HL-60 (cell line): ENCODE data around the gene ARHGEF16.

ENCODE experiments used
- DNase-seq, 2 experiments: peaks; one replicate each; pipeline ENCODE4 v3.0.0-alpha.2; 2010 to 2020; ENCODE audit warnings: low read depth in 1 of 2, low spot score in 1 of 2
- H3K27ac ChIP-seq: fragments of 250-450 bp; sonication (Bioruptor Pico); replicated peaks from 2 replicates; pipeline ENCODE4 v1.5.1; 2020; ENCODE audit warnings: mild to moderate bottlenecking, moderate library complexity
- H3K27me3 ChIP-seq: fragments of 250-450 bp; sonication (Bioruptor Pico); 2 replicates; pipeline ENCODE4 v1.5.1; 2021; ENCODE audit warnings: mild to moderate bottlenecking, moderate library complexity; ENCODE audit not compliant: insufficient read depth, poor library complexity, severe bottlenecking
- H3K4me3 ChIP-seq: replicated peaks from 2 replicates; pipeline ENCODE4 v1.5.1; 2011; ENCODE audit warnings: mild to moderate bottlenecking, control low read depth, low read length; ENCODE audit not compliant: insufficient read depth
- GABPA ChIP-seq: IDR thresholded peaks from 2 replicates; pipeline ENCODE4 v1.6.1; 2012; ENCODE audit warnings: low read depth
- POLR2AphosphoS5 ChIP-seq: IDR thresholded peaks from 2 replicates; pipeline ENCODE4 v1.6.1; 2012; ENCODE audit warnings: low read depth
- SPI1 ChIP-seq: IDR thresholded peaks from 2 replicates; pipeline ENCODE4 v1.6.1; 2012; ENCODE audit warnings: low read depth, mild to moderate bottlenecking, borderline replicate concordance
- TF ChIP-seq, protein P1 (sequence below): IDR thresholded peaks from 2 replicates; pipeline ENCODE4 v1.6.1; 2012; ENCODE audit warnings: low read depth; ENCODE audit not compliant: insufficient replicate concordance
- TF ChIP-seq, protein P2 (sequence below): IDR thresholded peaks from one replicate; pipeline ENCODE4 v1.5.1; 2011; ENCODE audit warnings: low read length, control low read depth, inconsistent platforms; ENCODE audit not compliant: insufficient read depth

ARHGEF16 gene

DNA sequence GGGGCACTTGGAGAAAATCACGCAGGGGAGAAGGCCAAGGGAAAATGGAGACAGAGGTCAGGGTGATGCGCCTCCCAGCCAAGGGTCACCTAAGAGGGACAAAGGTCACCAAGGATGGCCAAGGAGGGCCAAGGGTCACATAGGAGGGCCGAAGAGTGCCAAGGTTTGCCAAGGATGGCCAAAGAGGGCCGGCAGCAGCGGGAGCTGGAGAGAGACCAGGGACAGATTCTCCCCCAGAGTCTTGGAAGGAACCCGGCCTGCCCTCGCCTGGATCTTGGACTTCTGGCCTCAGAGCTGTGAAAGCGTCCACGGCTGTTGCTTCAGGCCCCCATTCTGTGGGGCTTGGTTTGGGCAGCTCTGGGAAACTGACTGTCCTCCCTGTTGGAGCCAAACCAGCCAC lies 25.6 kb upstream of the ARHGEF16 start:
- no peaks in the 10 kb centered on the region for H3K27me3 ChIP-seq
- no peak overlapping the region for H3K27ac ChIP-seq
- DNase-seq = no peak
- H3K4me3 ChIP-seq = no peak overlapping the region
- TF ChIP-seq GABPA (no peak), POLR2AphosphoS5 (no peak), SPI1 (no peak)
- TF ChIP-seq, protein P1, sequence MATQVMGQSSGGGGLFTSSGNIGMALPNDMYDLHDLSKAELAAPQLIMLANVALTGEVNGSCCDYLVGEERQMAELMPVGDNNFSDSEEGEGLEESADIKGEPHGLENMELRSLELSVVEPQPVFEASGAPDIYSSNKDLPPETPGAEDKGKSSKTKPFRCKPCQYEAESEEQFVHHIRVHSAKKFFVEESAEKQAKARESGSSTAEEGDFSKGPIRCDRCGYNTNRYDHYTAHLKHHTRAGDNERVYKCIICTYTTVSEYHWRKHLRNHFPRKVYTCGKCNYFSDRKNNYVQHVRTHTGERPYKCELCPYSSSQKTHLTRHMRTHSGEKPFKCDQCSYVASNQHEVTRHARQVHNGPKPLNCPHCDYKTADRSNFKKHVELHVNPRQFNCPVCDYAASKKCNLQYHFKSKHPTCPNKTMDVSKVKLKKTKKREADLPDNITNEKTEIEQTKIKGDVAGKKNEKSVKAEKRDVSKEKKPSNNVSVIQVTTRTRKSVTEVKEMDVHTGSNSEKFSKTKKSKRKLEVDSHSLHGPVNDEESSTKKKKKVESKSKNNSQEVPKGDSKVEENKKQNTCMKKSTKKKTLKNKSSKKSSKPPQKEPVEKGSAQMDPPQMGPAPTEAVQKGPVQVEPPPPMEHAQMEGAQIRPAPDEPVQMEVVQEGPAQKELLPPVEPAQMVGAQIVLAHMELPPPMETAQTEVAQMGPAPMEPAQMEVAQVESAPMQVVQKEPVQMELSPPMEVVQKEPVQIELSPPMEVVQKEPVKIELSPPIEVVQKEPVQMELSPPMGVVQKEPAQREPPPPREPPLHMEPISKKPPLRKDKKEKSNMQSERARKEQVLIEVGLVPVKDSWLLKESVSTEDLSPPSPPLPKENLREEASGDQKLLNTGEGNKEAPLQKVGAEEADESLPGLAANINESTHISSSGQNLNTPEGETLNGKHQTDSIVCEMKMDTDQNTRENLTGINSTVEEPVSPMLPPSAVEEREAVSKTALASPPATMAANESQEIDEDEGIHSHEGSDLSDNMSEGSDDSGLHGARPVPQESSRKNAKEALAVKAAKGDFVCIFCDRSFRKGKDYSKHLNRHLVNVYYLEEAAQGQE = no peak
- TF ChIP-seq, protein P2, sequence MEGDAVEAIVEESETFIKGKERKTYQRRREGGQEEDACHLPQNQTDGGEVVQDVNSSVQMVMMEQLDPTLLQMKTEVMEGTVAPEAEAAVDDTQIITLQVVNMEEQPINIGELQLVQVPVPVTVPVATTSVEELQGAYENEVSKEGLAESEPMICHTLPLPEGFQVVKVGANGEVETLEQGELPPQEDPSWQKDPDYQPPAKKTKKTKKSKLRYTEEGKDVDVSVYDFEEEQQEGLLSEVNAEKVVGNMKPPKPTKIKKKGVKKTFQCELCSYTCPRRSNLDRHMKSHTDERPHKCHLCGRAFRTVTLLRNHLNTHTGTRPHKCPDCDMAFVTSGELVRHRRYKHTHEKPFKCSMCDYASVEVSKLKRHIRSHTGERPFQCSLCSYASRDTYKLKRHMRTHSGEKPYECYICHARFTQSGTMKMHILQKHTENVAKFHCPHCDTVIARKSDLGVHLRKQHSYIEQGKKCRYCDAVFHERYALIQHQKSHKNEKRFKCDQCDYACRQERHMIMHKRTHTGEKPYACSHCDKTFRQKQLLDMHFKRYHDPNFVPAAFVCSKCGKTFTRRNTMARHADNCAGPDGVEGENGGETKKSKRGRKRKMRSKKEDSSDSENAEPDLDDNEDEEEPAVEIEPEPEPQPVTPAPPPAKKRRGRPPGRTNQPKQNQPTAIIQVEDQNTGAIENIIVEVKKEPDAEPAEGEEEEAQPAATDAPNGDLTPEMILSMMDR = no peak

DNA sequence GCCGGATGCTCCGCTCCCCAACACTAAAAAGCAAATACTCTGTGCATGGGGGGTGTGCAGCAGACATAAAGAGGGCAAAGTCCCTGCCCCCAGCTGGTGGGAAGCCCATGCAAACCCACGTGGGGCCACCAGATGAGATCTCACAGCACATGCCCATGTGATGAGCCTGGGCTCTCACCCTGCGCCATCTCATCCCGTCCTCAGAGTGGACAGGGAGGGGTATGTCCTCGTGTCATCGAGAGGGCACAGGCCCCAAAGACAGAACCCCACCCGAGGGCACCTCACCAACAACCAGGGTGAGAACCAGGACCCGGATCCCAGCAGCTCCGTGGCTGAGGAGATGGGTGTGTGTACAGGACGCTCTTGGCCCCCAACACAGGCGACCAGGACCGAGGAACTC lies 25.1 kb upstream of the ARHGEF16 start:
- peaks cover 1% of the 10 kb centered on the region for H3K27me3 ChIP-seq
- no peak overlapping the region for H3K27ac ChIP-seq
- TF ChIP-seq POLR2AphosphoS5 = no peak
- no peak for TF ChIP-seq SPI1
- TF ChIP-seq, protein P1 = no peak
- TF ChIP-seq GABPA = no peak
- TF ChIP-seq, protein P2 = no peak
- no peak for DNase-seq
- H3K4me3 ChIP-seq = no peak overlapping the region

GRCh38 chr1:3429766-3430165 lies 24.7 kb upstream of the ARHGEF16 start:
- TF ChIP-seq, protein P1 = no peak
- no peak for TF ChIP-seq POLR2AphosphoS5
- TF ChIP-seq GABPA = no peak
- TF ChIP-seq, protein P2 = no peak
- no peak for TF ChIP-seq SPI1
- no peak overlapping the region for H3K4me3 ChIP-seq
- no peak for DNase-seq
- no peak overlapping the region for H3K27ac ChIP-seq
- H3K27me3 ChIP-seq = peaks cover 2% of the 10 kb centered on the region
